SIG-M5 treated with dmso at 0.1 percent for 504 hours (cell line): ENCODE data around the gene LHPP.
A peak's percentile ranks its signal among the peaks of the same experiment; 100 is the strongest.

ENCODE experiments used
- DNase-seq: peaks from one replicate; lab custom pipeline; 2025; ENCODE audit not compliant: unreplicated experiment; lab: John Stamatoyannopoulos, UW

LHPP gene

GRCh38 chr10:124551097-124551496, 89.5 kb downstream of the LHPP start:
- no peak for DNase-seq

GRCh38 chr10:124551755-124552154, 90.1 kb downstream of the LHPP start:
- DNase-seq, result no peak

- DNase-seq, result no peak
Measured at GRCh38 chr10:124552691-124553276, 91.2 kb downstream of the LHPP start.

DNA sequence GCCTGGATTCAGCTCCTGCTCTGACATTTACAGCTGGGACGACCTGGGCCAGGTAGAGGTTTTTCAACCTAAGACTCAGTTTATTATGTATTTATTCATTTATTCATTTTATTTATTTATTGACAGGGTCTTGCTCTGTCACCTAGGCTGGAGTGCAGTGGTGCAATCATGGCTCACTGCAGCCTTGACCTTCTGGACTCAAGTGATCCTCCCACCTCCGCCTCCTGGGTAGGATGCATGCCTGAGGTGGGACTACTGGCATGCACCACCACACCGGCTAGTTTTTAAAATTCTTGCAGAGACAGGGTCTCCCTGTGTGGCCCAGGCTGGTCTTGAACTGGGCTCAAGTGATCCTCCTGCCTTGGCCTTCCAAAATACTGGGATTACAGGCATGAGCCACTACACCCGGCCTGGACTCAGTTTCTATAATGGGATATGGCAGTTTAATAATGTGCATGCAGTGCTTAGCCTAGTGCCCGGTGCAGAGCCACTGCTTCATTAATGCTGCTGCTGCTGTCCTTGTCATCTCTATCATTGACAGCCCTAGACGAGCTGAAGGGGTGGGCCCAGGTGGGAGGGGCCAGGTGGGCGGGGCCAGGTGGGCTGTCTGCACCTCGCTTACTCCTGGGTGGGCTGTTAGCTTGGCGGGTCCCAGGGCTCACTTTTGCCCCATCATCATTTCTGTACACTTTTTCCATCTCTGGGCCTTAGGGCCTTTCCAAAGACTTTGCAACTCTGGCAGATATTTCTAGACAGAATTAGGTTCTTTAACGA, 92.6 kb downstream of the LHPP start:
- no peak for DNase-seq

DNA sequence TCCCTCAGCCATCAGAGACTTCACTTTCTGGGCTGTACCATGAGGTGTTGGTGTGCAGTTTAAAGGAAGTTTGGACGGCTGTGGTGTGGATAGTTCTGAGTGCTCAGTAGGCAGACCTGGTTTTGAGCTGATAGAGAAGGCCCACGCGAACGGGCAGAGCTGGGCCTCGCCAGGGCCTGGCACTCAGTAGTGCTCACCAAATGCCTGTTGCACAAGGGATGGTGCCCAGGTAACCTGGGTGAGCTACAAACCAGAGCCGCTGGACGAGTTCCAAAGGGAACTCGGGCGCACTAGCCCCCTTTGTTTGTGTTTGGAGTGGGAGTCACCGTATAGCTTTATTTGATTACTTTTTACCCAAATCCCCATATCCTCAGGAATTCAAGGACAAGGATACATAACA, 95.5 kb downstream of the LHPP start:
- DNase-seq, result no peak

DNA sequence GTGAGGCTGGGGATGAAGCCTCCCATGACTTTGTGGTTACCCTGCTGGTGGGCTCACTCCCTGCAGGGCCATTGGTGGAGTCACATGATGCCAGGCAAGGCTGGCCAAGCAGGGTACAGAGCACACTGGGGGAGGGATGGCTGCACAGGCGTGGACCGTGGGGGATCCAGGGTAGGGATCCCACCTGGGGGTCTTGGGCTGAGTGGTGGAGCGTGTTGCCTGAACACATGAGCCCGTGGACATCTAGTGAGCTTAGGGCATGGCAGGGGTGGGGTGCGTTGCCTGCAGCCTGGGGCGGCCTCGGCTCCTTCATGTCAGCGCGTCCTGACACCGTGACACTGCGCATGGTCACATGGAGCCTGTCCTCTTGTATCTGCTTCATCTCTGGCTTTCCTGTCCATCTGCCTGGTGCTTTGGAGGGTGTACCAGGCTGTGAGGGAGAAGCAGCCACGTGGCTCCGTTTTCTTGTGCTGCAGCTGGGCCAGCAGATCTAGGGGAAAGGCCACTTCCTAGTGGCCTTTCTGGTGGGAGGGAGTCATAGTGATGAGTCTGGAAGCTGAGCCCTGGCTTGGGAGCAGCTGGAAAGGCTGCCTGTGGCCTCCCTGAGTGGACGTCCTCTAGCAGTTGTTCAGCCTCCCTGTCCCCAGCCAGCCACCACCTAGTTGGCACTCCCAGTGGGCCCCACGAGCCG, 96.2 kb downstream of the LHPP start:
- no peak for DNase-seq

GRCh38 chr10:124558339-124559321, 97.0 kb downstream of the LHPP start:
- DNase-seq, result no peak

- DNase-seq, result no peak
Measured at GRCh38 chr10:124559372-124560132, 97.9 kb downstream of the LHPP start.

GRCh38 chr10:124560377-124561105, 98.9 kb downstream of the LHPP start:
- DNase-seq, result no peak

DNA sequence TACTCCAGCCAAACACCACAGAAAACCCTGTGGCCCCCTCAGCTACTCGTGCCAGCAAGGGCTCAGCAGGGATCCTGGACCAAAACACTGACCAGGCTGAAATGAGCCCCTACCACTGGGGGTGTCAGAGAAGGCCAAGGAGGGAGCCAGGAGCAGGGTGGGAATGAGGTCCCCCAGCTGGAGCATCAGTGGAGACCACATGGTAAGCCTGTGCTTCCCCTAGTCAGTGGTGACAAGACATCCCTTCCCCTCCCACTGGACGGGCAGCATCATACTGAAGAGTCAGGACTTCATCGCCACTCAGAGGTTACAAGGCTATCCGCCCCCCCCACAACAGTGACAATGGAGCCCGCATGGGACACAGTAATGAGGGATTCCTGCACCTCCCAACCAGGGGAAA, 99.6 kb downstream of the LHPP start:
- no peak for DNase-seq

DNA sequence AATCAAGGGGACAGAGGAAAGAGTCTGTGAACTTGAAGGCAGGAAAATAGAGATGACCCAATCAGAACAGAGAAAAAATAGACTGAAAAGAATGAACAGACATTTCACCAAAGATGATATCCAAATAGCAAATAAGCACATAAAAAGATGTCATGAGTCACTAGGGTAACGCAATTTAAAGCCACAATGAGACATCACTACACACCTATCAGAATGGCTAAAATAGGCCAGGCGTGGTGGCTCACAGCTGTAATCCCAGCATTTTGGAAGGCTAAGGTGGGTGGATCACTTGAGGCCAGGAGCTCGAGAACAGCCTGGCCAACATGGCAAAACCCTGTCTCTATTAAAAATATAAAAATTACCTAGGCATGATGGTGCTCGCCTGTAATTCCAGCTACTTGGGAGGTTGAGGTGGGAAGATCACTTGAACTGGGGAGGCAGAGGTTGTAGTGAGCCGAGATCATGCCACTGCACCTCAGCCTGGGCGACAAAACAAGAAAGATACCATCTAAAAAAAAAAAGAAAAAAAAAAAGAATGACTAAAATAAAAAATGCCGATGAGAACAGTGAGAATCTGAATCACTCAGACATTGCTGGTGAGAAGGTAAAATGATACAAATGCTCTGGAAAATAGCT, 100.9 kb downstream of the LHPP start:
- DNase-seq, result no peak

DNA sequence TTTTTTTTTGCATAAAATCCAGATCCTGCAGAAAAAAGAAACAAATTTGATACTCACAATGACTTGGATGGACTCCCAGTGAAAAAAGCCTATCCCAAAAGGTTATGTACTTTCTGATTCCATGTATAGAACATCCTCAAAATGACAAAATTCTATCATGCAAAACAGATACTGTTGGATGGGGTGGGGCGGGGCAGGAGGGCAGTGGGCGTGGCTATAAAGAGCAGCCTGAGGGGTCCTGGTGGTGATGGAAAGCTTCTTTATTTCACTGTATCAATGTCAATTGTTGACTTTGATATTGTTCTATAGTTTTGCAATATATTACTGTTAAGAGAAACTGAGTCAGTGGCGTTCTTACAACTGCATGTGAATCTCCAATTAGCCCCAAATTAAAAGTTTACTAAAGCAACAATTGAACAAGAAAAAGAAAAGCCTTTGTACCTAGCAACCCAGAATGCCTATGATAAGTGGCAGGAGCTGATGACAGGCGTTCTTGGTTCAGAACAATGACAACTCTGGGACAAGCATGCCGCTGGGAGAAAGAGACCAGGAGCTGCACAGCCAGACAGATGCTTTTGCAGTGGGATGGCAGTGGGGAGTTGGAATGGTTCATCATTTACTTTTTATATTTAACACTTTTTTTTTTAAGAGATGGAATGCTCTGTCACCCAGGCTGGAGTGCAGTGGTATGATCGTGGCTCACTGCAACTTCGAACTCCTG, 101.9 kb downstream of the LHPP start:
- DNase-seq, result no peak

DNA sequence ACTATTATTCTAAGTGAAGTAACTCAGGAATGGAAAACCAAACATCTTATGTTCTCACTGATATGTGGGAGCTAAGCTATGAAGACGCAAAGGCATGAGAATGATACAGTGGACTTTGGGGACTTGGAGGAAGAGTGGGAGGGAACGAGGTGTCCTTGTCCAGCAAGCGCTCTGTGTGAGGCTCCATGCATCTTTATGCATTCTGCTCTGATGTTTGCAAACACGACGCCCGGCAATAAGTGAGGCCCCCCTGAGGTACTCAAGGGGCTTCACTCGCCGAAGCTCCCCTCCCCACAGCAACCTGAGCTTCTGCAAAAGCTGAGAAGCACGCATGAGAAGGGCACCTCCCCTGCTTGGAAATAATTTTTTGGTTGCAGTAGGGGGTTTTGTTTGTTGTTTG, 103.3 kb downstream of the LHPP start:
- DNase-seq, result no peak

GRCh38 chr10:124565565-124566221, 104.1 kb downstream of the LHPP start:
- peak; percentile 14 for DNase-seq

DNA sequence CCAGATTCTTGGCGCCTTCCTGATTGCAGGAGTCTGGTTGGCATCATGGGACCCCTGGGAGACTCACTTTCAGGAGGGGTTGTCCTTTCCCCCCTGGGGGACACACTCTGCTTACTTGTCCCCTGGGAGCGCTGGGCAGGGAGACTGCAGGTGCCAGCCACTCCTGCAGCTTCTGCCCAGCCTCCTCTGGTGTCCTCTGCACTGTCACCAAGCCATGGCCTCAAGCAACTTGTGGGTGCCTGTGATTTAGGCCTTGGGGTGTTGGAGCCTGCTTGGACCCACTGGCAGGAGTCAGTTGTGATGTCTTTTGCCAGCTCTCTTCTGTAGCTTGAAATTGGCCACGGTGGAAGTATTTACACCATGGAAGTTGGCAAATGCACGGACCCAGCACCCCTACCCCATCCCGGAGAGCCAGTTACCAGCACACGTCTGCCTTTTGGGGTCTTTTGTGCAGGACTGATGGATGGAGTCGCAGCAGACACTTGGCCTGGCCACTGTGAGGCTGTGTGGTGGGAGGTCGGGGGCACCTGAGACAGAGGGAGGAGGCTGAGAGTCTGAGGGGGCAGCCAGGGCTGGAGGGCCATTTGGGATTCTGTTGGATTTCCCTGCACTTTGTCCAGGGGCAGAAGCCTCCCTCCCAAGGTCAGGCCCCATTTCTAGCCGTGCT, 104.7 kb downstream of the LHPP start:
- no peak for DNase-seq

GRCh38 chr10:124566981-124567835, 105.6 kb downstream of the LHPP start:
- no peak for DNase-seq

- DNase-seq, result no peak
Measured at GRCh38 chr10:124568339-124568738, 106.7 kb downstream of the LHPP start.
